Peyer's patch (tissue), 4 donors: ENCODE results near the gene MCOLN2. TPM values are rescaled to one million over a fixed set of nuclear protein-coding genes. Genes with fewer than 3 reads are reported as not detected.

Experiments used
- DNase-seq, 3 donors: peaks; one replicate each; pipeline ENCODE4 v3.0.0-alpha.2; 2017 to 2019
- H3K27ac ChIP-seq, 4 donors: fragments of 200-600 bp; sonication (generic); one replicate each; pipeline ENCODE4 v1.5.1; 2016 to 2019
- H3K27me3 ChIP-seq, 2 donors: fragments of 200-600 bp; sonication (generic); one replicate each; pipeline ENCODE4 v1.5.1; 2019
- H3K36me3 ChIP-seq, 3 donors: fragments of 200-600 bp; sonication (generic); one replicate each; pipeline ENCODE4 v1.5.1; 2016 to 2019
- H3K4me1 ChIP-seq, 4 donors: fragments of 200-600 bp; sonication (generic); one replicate each; pipeline ENCODE4 v1.5.1; 2016 to 2019
- H3K4me3 ChIP-seq, 4 donors: fragments of 200-600 bp; sonication (generic); 1 replicate in 3 of 4; 2 replicates in 1 of 4; pipeline ENCODE4 v1.5.1; 2016 to 2019; ENCODE audit warnings: mild to moderate bottlenecking in 1 of 4
- H3K9me3 ChIP-seq, 4 donors: fragments of 200-600 bp; sonication (generic); one replicate each; pipeline ENCODE4 v1.5.1; 2016 to 2019; ENCODE audit warnings: mild to moderate bottlenecking in 1 of 4
- CTCF ChIP-seq, 6 experiments: fragments of 450-650 bp in 4 of 6; fragments of 200-600 bp in 2 of 6; sonication (generic) in 1 of 6; IDR thresholded peaks; one replicate each; pipeline ENCODE4 v1.5.1; 2017 to 2019; ENCODE audit warnings: antibody characterized with exemption in 6 of 6, mild to moderate bottlenecking in 3 of 6, moderate library complexity in 1 of 6
- POLR2A ChIP-seq, 2 donors: fragments of 450-650 bp; IDR thresholded peaks; one replicate each; pipeline ENCODE4 v1.5.1; 2017; ENCODE audit warnings: antibody characterized with exemption in 2 of 2, mild to moderate bottlenecking in 2 of 2, moderate library complexity in 2 of 2
- total RNA-seq, 4 donors: library from RNA; depleted of rRNA; stranded (reverse); fragments of >200 nt; gene quantifications; one replicate each; pipeline ENCODE4 v1.1.0, GENCODE V29; 2016

The MCOLN2 gene
- total RNA-seq, 4 donors from 2014 or later, result 1.7 to 62.7 (median 5.2) TPM

DNA sequence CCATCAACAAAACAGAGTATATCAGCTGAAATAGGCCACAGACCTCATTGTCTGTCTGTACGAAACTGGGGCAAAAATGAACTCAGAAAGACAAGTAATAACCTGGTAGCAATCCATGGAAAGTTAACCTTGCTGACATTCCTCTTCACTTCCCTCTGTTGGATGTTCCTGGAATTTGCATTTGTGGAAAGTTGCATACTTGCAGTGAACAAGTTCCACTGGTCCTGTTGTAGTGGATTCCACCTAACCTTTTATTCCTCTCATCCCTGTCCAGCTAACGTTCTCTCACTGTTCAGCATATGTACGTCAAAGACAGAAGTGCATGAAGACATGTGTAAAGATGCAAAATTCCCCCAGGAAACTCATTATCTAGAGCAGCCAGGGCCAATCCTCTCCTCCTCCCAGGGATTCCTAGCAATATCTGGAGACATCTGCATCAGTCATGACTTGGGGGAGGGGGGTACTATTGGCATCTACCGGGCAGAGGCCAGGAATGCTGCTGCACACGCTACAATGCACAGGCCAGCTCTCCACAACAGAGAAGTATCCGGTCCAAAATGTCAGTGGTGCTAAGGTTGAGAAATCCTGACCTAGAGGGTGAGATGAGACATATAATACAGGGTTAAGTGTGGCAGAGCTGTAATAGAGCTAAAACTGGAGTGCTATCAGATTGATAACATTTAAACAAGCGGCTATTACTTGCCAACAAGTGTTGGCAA is 112.1 kb downstream of the MCOLN2 start:
- Histone ChIP-seq H3K36me3 (no peaks in the 10 kb centered on the region), H3K27me3 (no peaks in the 10 kb centered on the region), H3K4me1 (no peaks in the 10 kb centered on the region), H3K9me3 (no peaks in the 10 kb centered on the region), H3K27ac (no peak overlapping the region), H3K4me3 (no peak overlapping the region)
- TF ChIP-seq POLR2A (IDR thresholded peaks at IDR 0.05), result no peak
- no peak for TF ChIP-seq CTCF (IDR thresholded peaks at IDR 0.05)
- no peak for DNase-seq

GRCh38 chr1:84883286-84883685 is 113.6 kb downstream of the MCOLN2 start:
- Histone ChIP-seq H3K36me3 (no peaks in the 10 kb centered on the region), H3K4me1 (no peaks in the 10 kb centered on the region), H3K27me3 (no peaks in the 10 kb centered on the region), H3K9me3 (no peaks in the 10 kb centered on the region), H3K27ac (no peak overlapping the region), H3K4me3 (no peak overlapping the region)
- TF ChIP-seq CTCF (IDR thresholded peaks at IDR 0.05), result no peak
- no peak for TF ChIP-seq POLR2A (IDR thresholded peaks at IDR 0.05)
- DNase-seq, result no peak

DNA sequence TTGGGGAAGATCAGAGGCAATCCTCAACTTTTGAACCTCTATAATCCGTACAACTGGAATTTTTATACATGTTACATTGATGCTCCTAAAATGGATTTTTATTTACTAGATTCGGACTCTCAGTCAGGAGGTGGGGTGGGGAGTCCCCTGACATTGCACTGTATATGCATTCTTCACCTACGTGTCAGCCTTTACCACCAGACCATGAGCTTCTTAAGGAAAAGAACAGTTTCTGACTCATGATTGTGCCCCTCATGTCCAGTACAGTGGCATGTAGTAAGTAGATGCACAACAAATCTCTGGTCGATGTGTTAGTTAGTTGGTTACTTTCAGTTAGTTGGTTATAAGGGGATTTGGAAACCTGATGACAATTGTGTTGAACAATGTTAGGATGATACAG is 119.3 kb downstream of the MCOLN2 start:
- no peak overlapping the region for H3K4me3 ChIP-seq
- H3K27me3 ChIP-seq, result no peaks in the 10 kb centered on the region
- H3K4me1 ChIP-seq, result no peaks in the 10 kb centered on the region
- TF ChIP-seq CTCF (IDR thresholded peaks at IDR 0.05) (no peak), POLR2A (IDR thresholded peaks at IDR 0.05) (no peak)
- H3K36me3 ChIP-seq, result no peaks in the 10 kb centered on the region
- no peaks in the 10 kb centered on the region for H3K9me3 ChIP-seq
- H3K27ac ChIP-seq, result no peak overlapping the region
- DNase-seq, result no peak

DNA sequence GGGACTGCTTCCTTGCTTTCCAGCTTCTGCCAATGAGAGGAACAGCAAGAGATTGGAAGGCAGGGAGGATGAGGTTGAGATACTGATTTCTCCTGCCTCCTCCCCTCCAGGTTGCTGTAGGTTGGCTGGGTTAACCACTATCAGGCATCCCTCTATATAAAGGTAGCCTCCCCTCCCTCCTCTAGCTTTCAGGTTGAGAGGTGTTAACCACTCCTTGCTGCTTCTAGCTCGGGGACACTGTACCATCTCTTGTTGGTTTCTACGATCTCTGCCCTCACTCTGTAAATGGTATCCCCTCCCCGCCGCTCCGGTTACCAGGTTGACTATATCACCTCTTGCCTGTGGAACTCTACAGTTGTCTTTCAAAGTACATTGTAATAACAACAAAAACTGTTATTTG is 120.6 kb downstream of the MCOLN2 start:
- Histone ChIP-seq H3K9me3 (no peaks in the 10 kb centered on the region), H3K4me3 (no peak overlapping the region), H3K27ac (no peak overlapping the region), H3K36me3 (no peaks in the 10 kb centered on the region), H3K27me3 (no peaks in the 10 kb centered on the region), H3K4me1 (no peaks in the 10 kb centered on the region)
- no peak for DNase-seq
- TF ChIP-seq CTCF (IDR thresholded peaks at IDR 0.05) (no peak), POLR2A (IDR thresholded peaks at IDR 0.05) (no peak)

Other genes starting within 250 kb of the MCOLN2 start
- gene LPAR3, start 103.9 kb downstream of the MCOLN2 start, total RNA-seq, result 1 to 10 TPM in 1 of 4 donors, not detected in 3; 9.1 TPM
- gene MCOLN3, start 51.4 kb upstream of the MCOLN2 start, total RNA-seq, result 10 to 100 TPM in 1 of 4 donors, 1 to 10 TPM in 3; 1.8 to 21.3 (median 2.8) TPM
- 10 to 100 TPM in 3 of 4 donors, 1 to 10 TPM in 1; 3.3 to 20.8 (median 14.2) TPM for gene SYDE2, start 203.9 kb upstream of the MCOLN2 start, total RNA-seq